ENCODE results near the gene CDCA8. TPM values are rescaled to one million over a fixed set of nuclear protein-coding genes. Genes with fewer than 3 reads are reported as not detected.
A peak's percentile ranks its signal among the peaks of the same experiment; 100 is the strongest.
"Not testable (repeated sequence)": the region's sequence is repeated elsewhere in the genome, so short reads cannot be mapped to it uniquely, and the experiment has no call there.

Gene CDCA8
- total and polyA plus RNA-seq, 9 donors: 2.2 to 13.7 (median 11.2) TPM

DNA sequence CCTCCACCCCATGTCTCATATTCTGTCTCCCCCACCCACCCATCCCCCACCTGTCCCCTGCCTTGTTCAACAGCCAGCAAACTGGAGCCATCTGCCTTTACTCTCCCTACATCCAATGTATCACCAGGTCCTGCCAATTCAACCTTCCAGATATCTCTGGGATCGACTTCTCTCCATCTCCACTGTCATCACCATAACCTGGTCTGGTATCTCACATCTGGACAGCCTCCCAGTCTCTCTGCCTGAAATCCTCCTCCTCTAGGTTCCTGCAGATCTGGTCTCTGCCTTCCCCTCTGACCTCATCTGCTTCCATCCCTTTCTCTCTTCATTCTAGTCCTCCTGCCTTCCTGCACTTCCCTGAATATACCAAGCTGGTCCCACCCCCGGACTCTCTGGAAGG lies 22.2 kb upstream of the CDCA8 start:
- peaks cover 12% of the 10 kb centered on the region for H3K4me1 ChIP-seq (ENCODE audit: control insufficient read depth, insufficient read depth, low read length)
- H3K4me3 ChIP-seq (ENCODE audit: low read length): no peak overlapping the region
- H3K36me3 ChIP-seq (ENCODE audit: control insufficient read depth, insufficient read depth, low read length): no peaks in the 10 kb centered on the region
- peaks cover 25% of the 10 kb centered on the region for H3K27me3 ChIP-seq (ENCODE audit: control insufficient read depth, insufficient read depth, low read length)
- DNase-seq: no peak
- no peak overlapping the region for H3K27ac ChIP-seq (ENCODE audit: low read length)
- no peaks in the 10 kb centered on the region for H3K9me3 ChIP-seq (replicated peaks; ENCODE audit: control insufficient read depth, low read depth, low read length)
- WGBS (ENCODE audit: insufficient coverage): 77% methylated on average over 1 of the region's 2 CpGs

DNA sequence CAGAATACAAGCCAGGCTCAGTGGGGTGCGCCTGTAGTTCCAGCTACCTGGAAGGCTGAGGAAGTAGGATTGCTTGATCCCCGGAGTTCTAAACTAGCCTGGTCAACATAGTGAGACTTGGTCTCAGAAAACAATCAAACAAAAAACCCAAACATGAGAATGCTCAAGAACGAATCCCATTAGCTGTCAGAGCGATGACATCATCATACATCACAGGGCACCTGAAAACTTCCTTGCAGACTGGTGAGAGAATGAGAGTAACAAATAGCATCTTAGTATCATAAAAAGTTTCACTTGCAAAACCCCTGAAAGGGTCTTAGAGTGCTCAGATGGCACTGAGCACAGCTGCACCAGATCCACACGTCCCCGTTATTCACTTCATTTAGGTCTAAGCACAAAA lies 21.1 kb upstream of the CDCA8 start:
- Histone ChIP-seq H3K27ac (ENCODE audit: low read length) (no peak overlapping the region), H3K36me3 (ENCODE audit: control insufficient read depth, insufficient read depth, low read length) (no peaks in the 10 kb centered on the region), H3K9me3 (replicated peaks; ENCODE audit: control insufficient read depth, low read depth, low read length) (no peaks in the 10 kb centered on the region), H3K4me3 (ENCODE audit: low read length) (no peak overlapping the region), H3K4me1 (ENCODE audit: control insufficient read depth, insufficient read depth, low read length) (peaks cover 22% of the 10 kb centered on the region), H3K27me3 (ENCODE audit: control insufficient read depth, insufficient read depth, low read length) (peaks cover 26% of the 10 kb centered on the region)
- DNase-seq: no peak
- WGBS (ENCODE audit: insufficient coverage): 50% methylated on average over 2 of the region's 6 CpGs

- no peak for DNase-seq
- Histone ChIP-seq H3K27ac (ENCODE audit: low read length) (no peak overlapping the region), H3K27me3 (ENCODE audit: control insufficient read depth, insufficient read depth, low read length) (peaks cover 26% of the 10 kb centered on the region), H3K9me3 (replicated peaks; ENCODE audit: control insufficient read depth, low read depth, low read length) (no peaks in the 10 kb centered on the region), H3K36me3 (ENCODE audit: control insufficient read depth, insufficient read depth, low read length) (no peaks in the 10 kb centered on the region), H3K4me3 (ENCODE audit: low read length) (no peak overlapping the region), H3K4me1 (ENCODE audit: control insufficient read depth, insufficient read depth, low read length) (peaks cover 22% of the 10 kb centered on the region)
- 21% methylated on average over 7 of the region's 9 CpGs for WGBS (ENCODE audit: insufficient coverage)
These were observed 20.0 kb upstream of the CDCA8 start for GRCh38 chr1:37672136-37672870.

GRCh38 chr1:37673920-37674319 lies 18.4 kb upstream of the CDCA8 start:
- 47% methylated on average over 8 of the region's 10 CpGs for WGBS (ENCODE audit: insufficient coverage)
- Histone ChIP-seq H3K9me3 (replicated peaks; ENCODE audit: control insufficient read depth, low read depth, low read length) (no peaks in the 10 kb centered on the region), H3K27me3 (ENCODE audit: control insufficient read depth, insufficient read depth, low read length) (peaks cover 19% of the 10 kb centered on the region), H3K4me1 (ENCODE audit: control insufficient read depth, insufficient read depth, low read length) (peaks cover 19% of the 10 kb centered on the region), H3K4me3 (ENCODE audit: low read length) (no peak overlapping the region), H3K36me3 (ENCODE audit: control insufficient read depth, insufficient read depth, low read length) (no peaks in the 10 kb centered on the region), H3K27ac (ENCODE audit: low read length) (no peak overlapping the region)
- DNase-seq: no peak

DNA sequence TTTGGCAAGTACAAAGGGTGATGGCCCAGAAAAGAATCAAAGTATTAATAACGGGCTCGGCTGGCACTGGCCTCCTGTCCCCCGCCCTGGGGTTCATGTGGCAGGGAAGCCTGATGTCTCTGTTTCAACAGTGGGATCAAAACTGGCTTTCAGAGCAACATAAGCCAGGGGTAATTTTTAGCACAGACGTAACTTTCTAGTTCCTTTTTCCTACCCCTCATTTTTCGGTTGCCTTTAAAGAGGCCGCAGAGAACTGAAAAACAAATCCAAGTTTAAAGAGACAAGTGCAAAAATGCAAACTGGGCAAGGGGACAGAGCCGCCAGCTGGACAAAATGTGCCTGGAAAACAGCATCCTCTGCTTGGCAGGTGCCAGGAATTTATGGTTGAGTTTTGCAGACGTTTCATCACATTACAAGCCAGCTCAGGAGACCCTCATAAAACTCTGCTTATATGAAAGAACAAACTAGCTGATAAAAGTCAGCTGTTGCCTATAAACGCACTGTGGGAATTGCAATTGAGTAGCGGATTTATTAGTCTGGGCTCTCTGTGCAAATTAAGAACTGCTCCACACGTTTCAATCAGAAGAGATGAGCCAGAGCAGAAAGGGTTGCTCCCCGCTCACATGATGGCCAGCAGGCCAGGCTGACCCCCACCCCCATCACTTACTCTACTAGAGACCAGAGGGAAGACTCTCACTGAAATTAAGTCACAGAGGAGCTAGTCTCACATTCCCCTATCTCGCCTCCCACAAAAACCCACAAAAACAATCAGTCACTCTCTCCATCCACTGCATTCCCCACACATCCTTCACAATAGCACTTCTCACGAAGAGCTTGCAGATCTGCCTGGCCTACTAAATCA lies 15.8 kb upstream of the CDCA8 start:
- Histone ChIP-seq H3K4me1 (ENCODE audit: control insufficient read depth, insufficient read depth, low read length) (peaks cover 19% of the 10 kb centered on the region), H3K27ac (ENCODE audit: low read length) (peak overlapping the region; percentile 78), H3K27me3 (ENCODE audit: control insufficient read depth, insufficient read depth, low read length) (peaks cover 10% of the 10 kb centered on the region), H3K9me3 (replicated peaks; ENCODE audit: control insufficient read depth, low read depth, low read length) (no peaks in the 10 kb centered on the region), H3K36me3 (ENCODE audit: control insufficient read depth, insufficient read depth, low read length) (peaks cover 6% of the 10 kb centered on the region), H3K4me3 (ENCODE audit: low read length) (no peak overlapping the region)
- 10% methylated on average over 8 of the region's 14 CpGs for WGBS (ENCODE audit: insufficient coverage)
- DNase-seq: peak; percentile 90

GRCh38 chr1:37677143-37677439 lies 15.2 kb upstream of the CDCA8 start:
- Histone ChIP-seq H3K27ac (ENCODE audit: low read length) (no peak overlapping the region), H3K4me3 (ENCODE audit: low read length) (no peak overlapping the region), H3K9me3 (replicated peaks; ENCODE audit: control insufficient read depth, low read depth, low read length) (no peaks in the 10 kb centered on the region), H3K36me3 (ENCODE audit: control insufficient read depth, insufficient read depth, low read length) (peaks cover 8% of the 10 kb centered on the region), H3K4me1 (ENCODE audit: control insufficient read depth, insufficient read depth, low read length) (peaks cover 19% of the 10 kb centered on the region), H3K27me3 (ENCODE audit: control insufficient read depth, insufficient read depth, low read length) (peaks cover 8% of the 10 kb centered on the region)
- 23% methylated on average over 2 of the region's 4 CpGs for WGBS (ENCODE audit: insufficient coverage)
- no peak for DNase-seq

- 81% methylated on average over 3 of the region's 5 CpGs for WGBS (ENCODE audit: insufficient coverage)
- Histone ChIP-seq H3K36me3 (ENCODE audit: control insufficient read depth, insufficient read depth, low read length) (peaks cover 12% of the 10 kb centered on the region), H3K27me3 (ENCODE audit: control insufficient read depth, insufficient read depth, low read length) (peaks cover 3% of the 10 kb centered on the region), H3K27ac (ENCODE audit: low read length) (no peak overlapping the region), H3K4me3 (ENCODE audit: low read length) (no peak overlapping the region), H3K4me1 (ENCODE audit: control insufficient read depth, insufficient read depth, low read length) (peaks cover 19% of the 10 kb centered on the region), H3K9me3 (replicated peaks; ENCODE audit: control insufficient read depth, low read depth, low read length) (no peaks in the 10 kb centered on the region)
- no peak for DNase-seq
These were observed 14.5 kb upstream of the CDCA8 start for GRCh38 chr1:37677808-37678207.

- Histone ChIP-seq H3K36me3 (ENCODE audit: control insufficient read depth, insufficient read depth, low read length) (peaks cover 39% of the 10 kb centered on the region), H3K27ac (ENCODE audit: low read length) (no peak overlapping the region), H3K27me3 (ENCODE audit: control insufficient read depth, insufficient read depth, low read length) (no peaks in the 10 kb centered on the region), H3K4me1 (ENCODE audit: control insufficient read depth, insufficient read depth, low read length) (peaks cover 11% of the 10 kb centered on the region), H3K9me3 (replicated peaks; ENCODE audit: control insufficient read depth, low read depth, low read length) (no peaks in the 10 kb centered on the region), H3K4me3 (ENCODE audit: low read length) (no peak overlapping the region)
- 77% methylated on average over 2 of the region's 3 CpGs for whole genome bisulfite sequencing (ENCODE audit: insufficient coverage)
- DNase-seq: no peak
These were observed 11.4 kb upstream of the CDCA8 start for GRCh38 chr1:37680933-37681332.

DNA sequence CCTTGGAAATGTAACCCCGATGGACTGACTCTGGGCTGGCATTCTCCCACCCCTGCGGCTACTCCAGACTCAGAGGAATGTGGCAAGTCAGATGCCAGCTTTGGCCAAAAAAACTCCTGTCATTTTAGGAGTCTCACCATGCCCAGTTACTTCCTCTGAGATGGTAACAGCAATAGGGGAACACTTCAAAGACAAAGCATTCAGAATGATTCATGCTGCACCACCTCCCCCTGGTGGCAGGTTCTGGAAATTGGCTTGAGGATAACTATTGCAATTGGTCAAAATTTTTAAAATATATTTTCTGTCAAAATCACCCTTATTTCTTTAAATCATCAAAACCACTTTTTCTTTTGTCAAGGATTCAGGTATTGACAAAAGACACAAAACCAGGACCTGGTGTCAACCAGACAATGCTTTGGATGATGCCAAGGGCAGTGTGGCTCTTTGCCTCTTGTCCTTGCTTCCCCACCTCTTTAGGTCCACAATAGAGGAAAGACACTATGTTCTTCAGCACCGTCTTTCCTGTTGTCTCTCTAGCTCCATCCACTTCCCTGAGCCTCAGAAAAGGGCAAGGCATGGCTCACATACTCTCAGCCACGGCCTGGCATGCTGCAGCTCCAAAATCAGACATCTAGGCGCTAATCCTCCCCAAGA lies 9.9 kb upstream of the CDCA8 start:
- DNase-seq: peak; percentile 78
- peaks cover 50% of the 10 kb centered on the region for H3K36me3 ChIP-seq (ENCODE audit: control insufficient read depth, insufficient read depth, low read length)
- H3K9me3 ChIP-seq (replicated peaks; ENCODE audit: control insufficient read depth, low read depth, low read length): no peaks in the 10 kb centered on the region
- no peak overlapping the region for H3K27ac ChIP-seq (ENCODE audit: low read length)
- H3K27me3 ChIP-seq (ENCODE audit: control insufficient read depth, insufficient read depth, low read length): no peaks in the 10 kb centered on the region
- WGBS (ENCODE audit: insufficient coverage): 72% methylated on average over 5 of the region's 5 CpGs
- H3K4me1 ChIP-seq (ENCODE audit: control insufficient read depth, insufficient read depth, low read length): no peaks in the 10 kb centered on the region
- H3K4me3 ChIP-seq (ENCODE audit: low read length): no peak overlapping the region

GRCh38 chr1:37684182-37684581 lies 8.1 kb upstream of the CDCA8 start:
- not testable (repeated sequence) for H3K4me3 ChIP-seq (ENCODE audit: low read length); H3K9me3 ChIP-seq (replicated peaks; ENCODE audit: control insufficient read depth, low read depth, low read length); H3K27ac ChIP-seq (ENCODE audit: low read length); H3K4me1 ChIP-seq (ENCODE audit: control insufficient read depth, insufficient read depth, low read length); DNase-seq; H3K27me3 ChIP-seq (ENCODE audit: control insufficient read depth, insufficient read depth, low read length)
- 100% methylated on average over 2 of the region's 9 CpGs for WGBS (ENCODE audit: insufficient coverage)
- peaks cover 61% of the 10 kb centered on the region for H3K36me3 ChIP-seq (ENCODE audit: control insufficient read depth, insufficient read depth, low read length)

Data from muscle of leg (tissue), 11 donors.